Smooth muscle cell (in vitro differentiated cells): ENCODE data around the gene CES2. TPM values are rescaled to one million over a fixed set of nuclear protein-coding genes. Genes with fewer than 3 reads are reported as not detected.

Experiments
- DNase-seq: peaks from one replicate; lab custom pipeline; 2025; ENCODE audit not compliant: unreplicated experiment; lab: John Stamatoyannopoulos, UW
- H2AFZ ChIP-seq: fragments of 200-600 bp; sonication (generic); 2 replicates; pipeline ENCODE4 v1.6.0; 2016; ENCODE audit warnings: antibody characterized with exemption, low read depth, mild to moderate bottlenecking
- H3F3A ChIP-seq: fragments of 200-600 bp; sonication (generic); 2 replicates; pipeline ENCODE4 v1.6.0; 2017; ENCODE audit warnings: antibody characterized with exemption, low read depth
- H3K27ac ChIP-seq: fragments of 200-600 bp; sonication (generic); 2 replicates; pipeline ENCODE4 v1.5.1; 2016; ENCODE audit warnings: low read depth, mild to moderate bottlenecking
- H3K27me3 ChIP-seq: fragments of 200-600 bp; sonication (generic); 2 replicates; pipeline ENCODE4 v1.6.1; 2016; ENCODE audit warnings: low read depth, mild to moderate bottlenecking
- H3K36me3 ChIP-seq: fragments of 200-600 bp; sonication (generic); 2 replicates; pipeline ENCODE4 v1.5.1; 2016; ENCODE audit warnings: low read depth
- H3K4me1 ChIP-seq: fragments of 200-600 bp; sonication (generic); 2 replicates; pipeline ENCODE4 v1.5.1; 2016; ENCODE audit warnings: low read depth
- H3K4me2 ChIP-seq: fragments of 200-600 bp; sonication (generic); 2 replicates; pipeline ENCODE4 v1.6.0; 2016; ENCODE audit warnings: mild to moderate bottlenecking
- H3K4me3 ChIP-seq: fragments of 200-600 bp; sonication (generic); 2 replicates; pipeline ENCODE4 v1.5.1; 2016; ENCODE audit warnings: mild to moderate bottlenecking
- H3K79me2 ChIP-seq: fragments of 200-600 bp; sonication (generic); 2 replicates; pipeline ENCODE4 v1.6.0; 2016; ENCODE audit warnings: low read depth, mild to moderate bottlenecking
- H3K9ac ChIP-seq: fragments of 200-600 bp; sonication (generic); 2 replicates; pipeline ENCODE4 v1.6.0; 2016; ENCODE audit warnings: low read depth
- H3K9me3 ChIP-seq: fragments of 200-600 bp; sonication (generic); replicated peaks from 2 replicates; pipeline ENCODE4 v1.5.1; 2016; ENCODE audit warnings: low read depth
- H4K20me1 ChIP-seq: fragments of 200-600 bp; sonication (generic); 2 replicates; pipeline ENCODE4 v1.6.0; 2016; ENCODE audit warnings: low read depth
- WGBS: methylation state at CpG from one replicate; pipeline ENCODE4 v1.1.7; 2016; ENCODE audit warnings: low lambda C conversion rate; 5-methylcytosine and 5-hydroxymethylcytosine counted together
- polyA plus RNA-seq: library from polyadenylated mRNA; unstranded; fragments of >200 nt; fragmentation: Nextera tagmentation; extraction: Ambion mirVana; gene quantifications from 2 replicates; pipeline ENCODE4 v1.2.1, GENCODE V29; 2016
- total RNA-seq: library from RNA; depleted of rRNA; stranded (reverse); fragments of >200 nt; gene quantifications from 2 replicates; pipeline ENCODE4 v1.2.3, GENCODE V29; 2014
- TF ChIP-seq, protein P1 (sequence below): fragments of 200-600 bp; sonication (generic); IDR thresholded peaks from 2 replicates; pipeline ENCODE4 v1.5.1; 2017; ENCODE audit warnings: borderline replicate concordance, mild to moderate bottlenecking, antibody characterized with exemption; ENCODE audit not compliant: insufficient read depth, poor library complexity, severe bottlenecking

Gene CES2
- total and polyA plus RNA-seq, 2 experiments from 2014 or later = 12.1 to 26.9 TPM

DNA sequence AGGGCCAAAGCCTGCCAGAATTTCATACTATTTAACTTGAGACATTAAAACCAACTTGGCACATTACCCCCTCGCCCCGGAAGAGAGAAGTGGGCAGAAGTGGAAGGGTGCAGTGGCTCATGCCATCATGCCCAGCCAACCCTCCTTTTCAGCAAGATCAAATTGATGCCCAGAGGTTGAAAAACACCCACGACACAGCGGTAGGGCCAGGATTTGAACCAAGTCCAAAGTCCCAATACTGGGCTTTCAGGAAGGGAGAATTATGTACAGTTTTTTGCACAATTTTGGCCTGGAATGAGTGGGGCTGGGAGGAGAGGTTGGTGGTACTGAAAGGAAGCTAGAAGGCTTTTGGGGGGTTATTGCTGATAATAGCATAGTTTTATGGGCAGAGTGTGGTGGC, 44.0 kb upstream of the CES2 start:
- H3K36me3 ChIP-seq = no peaks in the 10 kb centered on the region
- H3K4me1 ChIP-seq = no peaks in the 10 kb centered on the region
- no peak overlapping the region for H3K4me3 ChIP-seq
- WGBS = over 99% methylated on average over 4 of the region's 4 CpGs
- H3F3A ChIP-seq = no peaks in the 10 kb centered on the region
- H3K79me2 ChIP-seq = no peaks in the 10 kb centered on the region
- no peaks in the 10 kb centered on the region for H3K27me3 ChIP-seq
- peaks cover 9% of the 10 kb centered on the region for H4K20me1 ChIP-seq
- TF ChIP-seq, protein P1, sequence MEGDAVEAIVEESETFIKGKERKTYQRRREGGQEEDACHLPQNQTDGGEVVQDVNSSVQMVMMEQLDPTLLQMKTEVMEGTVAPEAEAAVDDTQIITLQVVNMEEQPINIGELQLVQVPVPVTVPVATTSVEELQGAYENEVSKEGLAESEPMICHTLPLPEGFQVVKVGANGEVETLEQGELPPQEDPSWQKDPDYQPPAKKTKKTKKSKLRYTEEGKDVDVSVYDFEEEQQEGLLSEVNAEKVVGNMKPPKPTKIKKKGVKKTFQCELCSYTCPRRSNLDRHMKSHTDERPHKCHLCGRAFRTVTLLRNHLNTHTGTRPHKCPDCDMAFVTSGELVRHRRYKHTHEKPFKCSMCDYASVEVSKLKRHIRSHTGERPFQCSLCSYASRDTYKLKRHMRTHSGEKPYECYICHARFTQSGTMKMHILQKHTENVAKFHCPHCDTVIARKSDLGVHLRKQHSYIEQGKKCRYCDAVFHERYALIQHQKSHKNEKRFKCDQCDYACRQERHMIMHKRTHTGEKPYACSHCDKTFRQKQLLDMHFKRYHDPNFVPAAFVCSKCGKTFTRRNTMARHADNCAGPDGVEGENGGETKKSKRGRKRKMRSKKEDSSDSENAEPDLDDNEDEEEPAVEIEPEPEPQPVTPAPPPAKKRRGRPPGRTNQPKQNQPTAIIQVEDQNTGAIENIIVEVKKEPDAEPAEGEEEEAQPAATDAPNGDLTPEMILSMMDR = no peak
- no peak for DNase-seq
- no peak overlapping the region for H3K9ac ChIP-seq
- no peak overlapping the region for H3K4me2 ChIP-seq
- H3K27ac ChIP-seq = no peak overlapping the region
- H3K9me3 ChIP-seq = no peaks in the 10 kb centered on the region
- H2AFZ ChIP-seq = no peak overlapping the region

DNA sequence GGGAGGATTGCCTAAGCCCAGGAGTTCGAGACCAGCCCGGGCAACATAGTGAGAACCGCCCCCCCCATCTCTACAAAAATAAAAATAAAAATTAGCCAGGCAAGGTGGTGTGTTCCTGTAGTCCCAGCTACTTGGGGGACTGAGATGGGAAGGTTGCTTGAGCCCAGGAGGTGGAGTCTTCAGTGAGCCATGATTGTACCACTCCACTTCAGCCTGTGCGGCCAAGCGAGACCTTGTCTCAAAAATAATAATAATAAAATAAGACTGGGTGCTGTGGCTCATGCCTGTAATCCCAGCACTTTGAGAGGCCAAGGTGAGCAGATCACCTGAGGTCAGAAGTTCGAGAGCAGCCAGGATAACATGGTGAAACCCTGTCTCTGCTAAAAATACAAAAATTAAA, 43.5 kb upstream of the CES2 start:
- Histone ChIP-seq H3K4me1 (no peaks in the 10 kb centered on the region), H3K4me3 (no peak overlapping the region), H3K27ac (no peak overlapping the region), H3K9ac (no peak overlapping the region), H2AFZ (no peak overlapping the region), H3K27me3 (no peaks in the 10 kb centered on the region), H3F3A (no peaks in the 10 kb centered on the region), H3K9me3 (no peaks in the 10 kb centered on the region), H3K4me2 (no peak overlapping the region), H3K36me3 (no peaks in the 10 kb centered on the region), H4K20me1 (peaks cover 5% of the 10 kb centered on the region), H3K79me2 (no peaks in the 10 kb centered on the region)
- WGBS = 98% methylated on average over 6 of the region's 6 CpGs
- no peak for DNase-seq
- TF ChIP-seq, protein P1 = no peak

DNA sequence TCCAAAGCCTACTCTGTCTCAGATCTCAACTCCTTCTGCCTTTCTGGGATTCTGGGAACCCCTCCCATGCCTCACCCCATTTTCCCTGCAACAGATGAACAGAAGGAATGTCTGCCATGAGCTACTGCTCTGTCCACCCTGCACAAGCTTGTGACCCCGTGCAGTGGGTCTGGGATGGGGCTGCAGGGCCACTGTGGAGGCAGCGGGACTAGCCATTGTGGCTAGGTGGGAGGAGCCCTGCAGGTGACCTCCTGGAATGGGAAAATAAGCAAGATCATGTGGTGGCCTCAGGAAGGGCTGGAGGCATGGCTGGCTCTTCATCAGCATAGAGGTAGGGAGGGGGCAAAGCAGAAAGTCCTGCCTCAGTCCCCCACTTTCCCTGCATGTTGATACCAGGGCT, 41.3 kb upstream of the CES2 start:
- Histone ChIP-seq H3K27me3 (no peaks in the 10 kb centered on the region), H3K4me3 (no peak overlapping the region), H3K36me3 (no peaks in the 10 kb centered on the region), H4K20me1 (no peaks in the 10 kb centered on the region), H3K79me2 (no peaks in the 10 kb centered on the region), H3K9ac (no peak overlapping the region), H3K27ac (no peak overlapping the region), H3K9me3 (no peaks in the 10 kb centered on the region), H3F3A (peaks cover 9% of the 10 kb centered on the region), H3K4me1 (no peaks in the 10 kb centered on the region), H3K4me2 (no peak overlapping the region), H2AFZ (no peak overlapping the region)
- WGBS = 83% methylated on average over 2 of the region's 2 CpGs
- TF ChIP-seq, protein P1 = no peak
- DNase-seq = no peak

DNA sequence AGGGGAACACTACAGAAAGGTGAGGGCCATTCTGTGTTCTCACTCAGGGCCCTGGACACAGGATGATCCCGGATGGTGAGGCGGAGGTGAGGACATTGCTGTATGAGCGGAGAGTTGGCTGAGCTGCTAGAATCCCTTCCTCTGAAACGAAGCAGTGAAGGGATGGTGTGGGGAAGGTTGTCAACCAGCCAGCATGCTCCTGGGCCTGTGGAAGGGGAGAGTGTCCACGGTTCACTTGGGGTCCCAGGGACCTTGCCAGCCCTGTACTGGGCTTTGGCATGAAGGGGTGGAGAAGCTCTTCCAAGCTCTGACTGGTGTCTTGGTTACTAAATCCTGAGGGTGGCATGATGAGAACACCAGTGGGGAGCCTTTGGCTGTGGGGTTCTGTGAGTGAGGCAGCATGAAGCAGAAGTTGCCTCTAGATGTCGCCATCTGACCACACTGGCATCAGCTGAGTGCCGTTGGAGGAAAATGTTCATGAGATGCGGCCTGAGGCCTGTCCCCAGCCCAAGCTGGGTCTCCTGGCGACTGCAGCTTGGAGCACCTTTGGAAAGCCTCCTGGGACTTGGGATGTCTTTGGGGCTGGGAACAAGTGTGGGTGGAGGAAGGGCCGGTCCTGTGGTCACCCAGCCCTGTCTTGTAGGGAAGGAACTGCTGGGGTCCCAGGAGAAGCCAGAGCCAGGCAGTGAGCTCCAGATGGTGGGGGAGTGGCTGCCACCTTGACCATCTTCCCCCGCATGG, 40.2 kb upstream of the CES2 start:
- 58% methylated on average over 11 of the region's 11 CpGs for WGBS
- no peak overlapping the region for H3K27ac ChIP-seq
- peaks cover 11% of the 10 kb centered on the region for H3F3A ChIP-seq
- TF ChIP-seq, protein P1 = peak; percentile 83
- H3K4me1 ChIP-seq = no peaks in the 10 kb centered on the region
- no peak overlapping the region for H3K9ac ChIP-seq
- no peak for DNase-seq
- no peaks in the 10 kb centered on the region for H3K79me2 ChIP-seq
- no peak overlapping the region for H2AFZ ChIP-seq
- H3K36me3 ChIP-seq = no peaks in the 10 kb centered on the region
- no peaks in the 10 kb centered on the region for H3K9me3 ChIP-seq
- H3K27me3 ChIP-seq = no peaks in the 10 kb centered on the region
- no peak overlapping the region for H3K4me2 ChIP-seq
- H4K20me1 ChIP-seq = no peaks in the 10 kb centered on the region
- H3K4me3 ChIP-seq = no peak overlapping the region
